HL-60 (cell line): ENCODE results near the gene TMEM53.

Source experiments
- DNase-seq, 2 experiments: peaks; one replicate each; pipeline ENCODE4 v3.0.0-alpha.2; 2010 to 2020; ENCODE audit warnings: low read depth in 1 of 2, low spot score in 1 of 2
- H3K27ac ChIP-seq: fragments of 250-450 bp; sonication (Bioruptor Pico); replicated peaks from 2 replicates; pipeline ENCODE4 v1.5.1; 2020; ENCODE audit warnings: mild to moderate bottlenecking, moderate library complexity
- H3K27me3 ChIP-seq: fragments of 250-450 bp; sonication (Bioruptor Pico); 2 replicates; pipeline ENCODE4 v1.5.1; 2021; ENCODE audit warnings: mild to moderate bottlenecking, moderate library complexity; ENCODE audit not compliant: insufficient read depth, poor library complexity, severe bottlenecking
- H3K4me3 ChIP-seq: replicated peaks from 2 replicates; pipeline ENCODE4 v1.5.1; 2011; ENCODE audit warnings: mild to moderate bottlenecking, control low read depth, low read length; ENCODE audit not compliant: insufficient read depth
- CTCF ChIP-seq: IDR thresholded peaks from one replicate; pipeline ENCODE4 v1.5.1; 2011; ENCODE audit warnings: low read length, control low read depth, inconsistent platforms; ENCODE audit not compliant: insufficient read depth
- GABPA ChIP-seq: IDR thresholded peaks from 2 replicates; pipeline ENCODE4 v1.6.1; 2012; ENCODE audit warnings: low read depth
- POLR2AphosphoS5 ChIP-seq: IDR thresholded peaks from 2 replicates; pipeline ENCODE4 v1.6.1; 2012; ENCODE audit warnings: low read depth
- REST ChIP-seq: IDR thresholded peaks from 2 replicates; pipeline ENCODE4 v1.6.1; 2012; ENCODE audit warnings: low read depth; ENCODE audit not compliant: insufficient replicate concordance
- SPI1 ChIP-seq: IDR thresholded peaks from 2 replicates; pipeline ENCODE4 v1.6.1; 2012; ENCODE audit warnings: low read depth, mild to moderate bottlenecking, borderline replicate concordance

Gene TMEM53

DNA sequence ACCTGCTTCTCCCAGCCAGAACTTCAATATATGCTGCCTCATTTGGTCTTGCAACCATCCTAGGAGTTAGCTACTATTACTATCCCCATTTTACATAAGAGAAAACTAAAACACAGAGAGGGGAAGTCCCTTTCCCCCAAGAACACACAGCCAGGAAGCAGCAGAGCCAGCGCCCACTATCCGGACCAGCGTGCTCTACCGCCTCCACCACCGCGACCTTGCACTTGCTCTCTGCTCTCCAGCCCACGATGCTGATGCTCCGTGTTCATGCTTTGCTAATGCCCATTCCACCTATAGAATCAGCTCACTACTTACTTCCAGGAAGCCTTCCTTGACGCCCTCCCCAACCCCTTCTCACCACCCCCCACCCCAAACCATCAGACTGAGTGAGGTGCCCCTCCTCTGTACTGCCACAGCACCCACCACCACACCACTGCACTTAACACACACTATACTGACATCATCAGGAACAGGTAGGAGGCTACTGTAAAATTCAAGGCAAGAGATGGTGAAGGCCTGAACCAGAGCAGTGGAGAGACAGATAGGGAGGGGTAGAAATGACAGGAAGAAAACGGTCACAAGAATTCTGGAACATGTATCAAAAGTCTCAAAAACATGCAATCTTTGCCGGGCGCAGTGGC lies 9.4 kb downstream of the TMEM53 start:
- Histone ChIP-seq H3K27me3 (no peaks in the 10 kb centered on the region), H3K27ac (no peak overlapping the region), H3K4me3 (no peak overlapping the region)
- no peak for DNase-seq
- no peak for TF ChIP-seq GABPA
- no peak for TF ChIP-seq CTCF
- no peak for TF ChIP-seq SPI1
- no peak for TF ChIP-seq REST
- TF ChIP-seq POLR2AphosphoS5: no peak

DNA sequence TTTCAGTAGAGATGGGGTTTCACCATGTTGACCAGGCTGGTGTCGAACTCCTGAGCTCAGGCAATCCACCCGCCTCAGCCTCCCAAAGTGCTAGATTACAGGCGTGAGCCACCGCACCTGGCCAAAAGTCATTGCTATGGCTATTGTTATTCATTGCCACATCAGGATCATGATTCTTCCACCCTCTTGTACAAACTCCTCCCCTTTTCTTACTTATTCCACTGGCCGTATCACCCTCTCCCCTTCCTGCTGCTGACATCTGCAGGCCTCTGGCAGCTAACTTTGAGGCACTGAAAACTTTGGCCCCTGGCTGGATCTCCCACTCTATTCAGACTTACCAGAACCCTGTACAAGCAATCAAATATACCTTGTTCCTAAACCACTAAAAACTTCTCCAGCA lies 10.9 kb downstream of the TMEM53 start:
- H3K27me3 ChIP-seq: no peaks in the 10 kb centered on the region
- TF ChIP-seq GABPA (no peak), CTCF (no peak), SPI1 (no peak), POLR2AphosphoS5 (no peak), REST (no peak)
- H3K27ac ChIP-seq: no peak overlapping the region
- no peak for DNase-seq
- H3K4me3 ChIP-seq: no peak overlapping the region

DNA sequence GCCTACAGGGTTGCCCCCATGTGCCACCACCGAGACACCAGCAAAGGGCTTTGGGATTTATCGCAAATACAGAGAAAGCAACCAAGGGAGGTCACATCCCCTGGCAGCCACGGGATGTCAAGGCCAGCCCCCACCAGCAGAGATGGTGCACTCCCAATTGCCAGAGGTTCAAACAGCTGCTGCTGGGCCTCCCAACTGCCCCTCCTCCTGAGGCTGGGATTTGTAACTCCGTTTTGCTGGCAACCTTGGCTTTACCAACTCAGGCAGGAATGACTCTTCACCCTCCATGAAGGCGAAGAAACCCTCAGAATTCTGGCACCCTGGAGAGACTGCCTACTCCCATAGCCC lies 11.6 kb downstream of the TMEM53 start:
- no peak for TF ChIP-seq POLR2AphosphoS5
- no peak for TF ChIP-seq GABPA
- TF ChIP-seq CTCF: no peak
- TF ChIP-seq REST: no peak
- TF ChIP-seq SPI1: no peak
- H3K27ac ChIP-seq: no peak overlapping the region
- DNase-seq: no peak
- H3K27me3 ChIP-seq: no peaks in the 10 kb centered on the region
- H3K4me3 ChIP-seq: no peak overlapping the region
